A549 (cell line): ENCODE measurements around the gene MDGA2. TPM values are rescaled to one million over a fixed set of nuclear protein-coding genes. Genes with fewer than 3 reads are reported as not detected.

Experiments used
- ATAC-seq, 2 experiments: fragments of 200-7000 bp in 1 of 2; fragments of >200 bp in 1 of 2; cut with Nextera tagmentation in 1 of 2; cut with Tn5 transposase in 1 of 2; 3 replicates each; pipeline versions ENCODE4 v1.8.0 to v1.9.1; 2018 to 2020; ENCODE audit warnings: mild to moderate bottlenecking in 1 of 2, moderate library complexity in 1 of 2
- CTCF ChIA-PET: fragments of 300-600 bp; sonication (Branson Sonifier 250); formaldehyde crosslinking; extraction: SDS; loops from one replicate; lab custom pipeline; 2021; ENCODE audit warnings: antibody characterized with exemption, inconsistent platforms; lab: Yijun Ruan, JAX
- POLR2A ChIA-PET: fragments of 350-600 bp; formaldehyde crosslinking; extraction: SDS; loops from one replicate; lab custom pipeline; 2021; ENCODE audit warnings: antibody characterized with exemption, inconsistent platforms; lab: Yijun Ruan, JAX
- DNase-seq, 2 experiments: peaks; one replicate each; pipeline versions ENCODE4 v3.0.0 to v3.0.0-alpha.2; 2011 to 2016; ENCODE audit warnings: low read depth in 1 of 2, low spot score in 1 of 2
- FAIRE-seq: peaks from 2 replicates; lab custom pipeline; 2011; peaks lifted over from hg19 to GRCh38; lab: Jason Lieb, UNC
- H3K27ac ChIP-seq, 2 experiments: fragments of >200 bp; sonication (Bioruptor Twin); formaldehyde crosslinking; 3 replicates each; pipeline ENCODE4 v1.5.1; 2016 to 2017
- H3K4me1 ChIP-seq: fragments of >200 bp; sonication (Bioruptor Twin); formaldehyde crosslinking; 3 replicates; pipeline ENCODE4 v1.6.1; 2016
- H3K4me2 ChIP-seq: fragments of >200 bp; sonication (Bioruptor Twin); formaldehyde crosslinking; 3 replicates; pipeline ENCODE4 v1.6.1; 2016
- H3K4me3 ChIP-seq: fragments of >200 bp; sonication (Bioruptor Twin); formaldehyde crosslinking; 3 replicates; pipeline ENCODE4 v1.5.1; 2016
- H3K9me3 ChIP-seq: fragments of >200 bp; sonication (Bioruptor Twin); formaldehyde crosslinking; 3 replicates; pipeline ENCODE4 v1.6.1; 2016
- BHLHE40 ChIP-seq: IDR thresholded peaks from 2 replicates; pipeline ENCODE4 v1.6.1; 2012; ENCODE audit warnings: low read depth, low read length, inconsistent platforms
- CBX8 ChIP-seq: fragments of 200-600 bp; sonication (generic); IDR thresholded peaks from 2 replicates; pipeline ENCODE4 v1.6.1; 2016
- CHD4 ChIP-seq: fragments of 200-600 bp; sonication (generic); IDR thresholded peaks from 2 replicates; pipeline ENCODE4 v1.6.1; 2016; ENCODE audit warnings: antibody characterized with exemption, mild to moderate bottlenecking, borderline replicate concordance
- FOSB ChIP-seq: fragments of 250-450 bp; sonication (Bioruptor Pico); IDR thresholded peaks from 2 replicates; pipeline ENCODE4 v1.5.0; 2020; ENCODE audit warnings: mild to moderate bottlenecking, moderate library complexity
- GATA3 ChIP-seq: IDR thresholded peaks from 2 replicates; pipeline ENCODE4 v1.6.1; 2012; ENCODE audit warnings: borderline replicate concordance
- HOXA7 ChIP-seq: fragments of 250-450 bp; sonication (Bioruptor Pico); IDR thresholded peaks from 2 replicates; pipeline ENCODE4 v1.5.0; 2020; ENCODE audit warnings: mild to moderate bottlenecking, moderate library complexity
- JUN ChIP-seq, 2 experiments: fragments of >200 bp; sonication (Bioruptor Twin); formaldehyde crosslinking; IDR thresholded peaks; 2 replicates in 1 of 2; 3 replicates in 1 of 2; pipeline ENCODE4 v1.6.1; 2016 to 2017
- JUNB ChIP-seq: fragments of >200 bp; sonication (Bioruptor Twin); formaldehyde crosslinking; IDR thresholded peaks from 2 replicates; pipeline ENCODE4 v1.6.1; 2016
- KDM1A ChIP-seq: fragments of 200-600 bp; sonication (generic); IDR thresholded peaks from 2 replicates; pipeline ENCODE4 v1.6.1; 2016; ENCODE audit warnings: low read depth, mild to moderate bottlenecking
- NPAS2 ChIP-seq: fragments of 250-450 bp; sonication (Bioruptor Pico); IDR thresholded peaks from 2 replicates; pipeline ENCODE4 v1.8.0; 2022; ENCODE audit warnings: mild to moderate bottlenecking, moderate library complexity, borderline replicate concordance
- NR3C1 ChIP-seq: fragments of >200 bp; sonication (Bioruptor Twin); formaldehyde crosslinking; IDR thresholded peaks from 3 replicates; pipeline ENCODE4 v1.6.1; 2017
- POLR2AphosphoS2 ChIP-seq: conservative IDR thresholded peaks from 2 replicates; pipeline ENCODE4 v1.6.1; 2012; ENCODE audit warnings: low read length, improper control_type of control experiment, inconsistent platforms
- RAD21 ChIP-seq, 2 experiments: fragments of >200 bp in 1 of 2; sonication (Bioruptor Twin) in 1 of 2; formaldehyde crosslinking in 1 of 2; IDR thresholded peaks in 1 of 2; conservative IDR thresholded peaks in 1 of 2; 2 replicates in 1 of 2; 3 replicates in 1 of 2; pipeline ENCODE4 v1.6.1; 2012 to 2018; ENCODE audit warnings: inconsistent platforms in 1 of 2
- RCOR1 ChIP-seq: fragments of 150-350 bp; IDR thresholded peaks from 2 replicates; pipeline ENCODE4 v1.6.1; 2014; ENCODE audit warnings: antibody characterized with exemption, low read length, low read depth
- RFX5 ChIP-seq: fragments of 450-650 bp; IDR thresholded peaks from 2 replicates; pipeline ENCODE4 v1.7.1; 2014; ENCODE audit warnings: antibody characterized with exemption, mild to moderate bottlenecking, moderate library complexity
- TFCP2L1 ChIP-seq: fragments of 250-450 bp; sonication (Bioruptor Pico); IDR thresholded peaks from 2 replicates; pipeline ENCODE4 v1.5.0; 2021; ENCODE audit warnings: mild to moderate bottlenecking
- TP53 ChIP-seq: fragments of 250-450 bp; sonication (Bioruptor Pico); IDR thresholded peaks from 2 replicates; pipeline ENCODE4 v1.5.0; 2021; ENCODE audit warnings: mild to moderate bottlenecking, moderate library complexity
- ZC3H11A ChIP-seq: fragments of 450-650 bp; IDR thresholded peaks from 2 replicates; pipeline ENCODE4 v1.6.1; 2014; ENCODE audit warnings: antibody characterized with exemption, mild to moderate bottlenecking
- ZNF302 ChIP-seq: fragments of 250-450 bp; sonication (Bioruptor Pico); IDR thresholded peaks from 2 replicates; pipeline ENCODE4 v1.9.0; 2021; ENCODE audit warnings: inconsistent platforms, mild to moderate bottlenecking, moderate library complexity
- WGBS: methylation state at CpG from one replicate; pipeline ENCODE4 v1.1.6; 2017; ENCODE audit errors: missing lambda C conversion rate; 5-methylcytosine and 5-hydroxymethylcytosine counted together
- polyA plus RNA-seq, 4 experiments: library from polyadenylated mRNA; depleted of rRNA in 3 of 4; stranded (reverse); fragments of >200 nt; fragmentation: RNase III in 1 of 4; extraction: RNeasy Plus Mini Kit Qiagen cat#74134 plus additional on column Dnase treatment in 1 of 4; gene quantifications; 2 replicates in 3 of 4; 3 replicates in 1 of 4; pipeline ENCODE4 v1.2.3, GENCODE V29; 2011 to 2017
- TF ChIP-seq, protein P1 (sequence below): IDR thresholded peaks from 2 replicates; pipeline ENCODE4 v1.6.1; 2012
- TF ChIP-seq, protein P2 (sequence below): fragments of 200-600 bp; sonication (generic); IDR thresholded peaks from 2 replicates; pipeline ENCODE4 v1.6.1; 2016; ENCODE audit warnings: antibody characterized with exemption, mild to moderate bottlenecking, moderate library complexity
- TF ChIP-seq, protein P3 (sequence below): fragments of 250-450 bp; sonication (Bioruptor Pico); IDR thresholded peaks from 2 replicates; pipeline ENCODE4 v1.5.0; 2020; ENCODE audit warnings: low read depth, mild to moderate bottlenecking, moderate library complexity

MDGA2 gene
- polyA plus RNA-seq, 2 of the 4 experiments (the other 2 are of a cell fraction), result 0.08 to 0.12 TPM

DNA sequence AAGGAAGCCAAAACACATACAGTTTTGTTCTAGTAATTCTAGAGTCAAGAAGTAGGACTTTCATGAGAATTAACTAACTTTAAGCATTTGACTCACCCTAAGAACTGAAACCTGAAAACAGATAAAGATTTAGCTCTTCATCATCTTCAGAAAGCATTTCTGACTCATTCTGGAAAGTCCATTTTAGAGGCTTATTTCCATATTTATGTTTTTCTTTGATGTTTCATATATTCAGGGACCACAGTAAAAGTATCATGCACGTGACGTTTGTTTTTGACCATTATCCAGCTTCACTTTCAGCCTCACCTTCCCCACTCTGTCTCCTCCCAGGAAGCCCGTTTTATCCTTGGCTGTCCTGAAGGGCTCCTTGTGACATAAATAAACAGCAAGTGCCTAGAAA, 79.2 kb downstream of the MDGA2 start:
- Histone ChIP-seq H3K4me2 (no peak overlapping the region), H3K4me3 (no peak overlapping the region), H3K9me3 (no peaks in the 10 kb centered on the region), H3K4me1 (no peaks in the 10 kb centered on the region), H3K27ac (no peak overlapping the region)
- FAIRE-seq (no peak), ATAC-seq (no peak), DNase-seq (no peak)
- WGBS, result 3% methylated on average over 3 of the region's 3 CpGs
- TF ChIP-seq, protein P1, sequence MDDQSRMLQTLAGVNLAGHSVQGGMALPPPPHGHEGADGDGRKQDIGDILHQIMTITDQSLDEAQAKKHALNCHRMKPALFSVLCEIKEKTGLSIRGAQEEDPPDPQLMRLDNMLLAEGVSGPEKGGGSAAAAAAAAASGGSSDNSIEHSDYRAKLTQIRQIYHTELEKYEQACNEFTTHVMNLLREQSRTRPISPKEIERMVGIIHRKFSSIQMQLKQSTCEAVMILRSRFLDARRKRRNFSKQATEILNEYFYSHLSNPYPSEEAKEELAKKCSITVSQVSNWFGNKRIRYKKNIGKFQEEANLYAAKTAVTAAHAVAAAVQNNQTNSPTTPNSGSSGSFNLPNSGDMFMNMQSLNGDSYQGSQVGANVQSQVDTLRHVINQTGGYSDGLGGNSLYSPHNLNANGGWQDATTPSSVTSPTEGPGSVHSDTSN, result no peak
- no peak for TF ChIP-seq TP53
- no peak for TF ChIP-seq RFX5
- TF ChIP-seq JUNB, result no peak
- no peak for TF ChIP-seq TFCP2L1 (CRISPR knock-in tag)
- TF ChIP-seq CBX8, result no peak
- TF ChIP-seq ZC3H11A, result no peak
- TF ChIP-seq RAD21 (conservative IDR thresholded peaks at IDR 0.05 in 1 of 2, IDR thresholded peaks at IDR 0.05 in 1 of 2), result no peak
- no peak for TF ChIP-seq GATA3
- TF ChIP-seq, protein P2, sequence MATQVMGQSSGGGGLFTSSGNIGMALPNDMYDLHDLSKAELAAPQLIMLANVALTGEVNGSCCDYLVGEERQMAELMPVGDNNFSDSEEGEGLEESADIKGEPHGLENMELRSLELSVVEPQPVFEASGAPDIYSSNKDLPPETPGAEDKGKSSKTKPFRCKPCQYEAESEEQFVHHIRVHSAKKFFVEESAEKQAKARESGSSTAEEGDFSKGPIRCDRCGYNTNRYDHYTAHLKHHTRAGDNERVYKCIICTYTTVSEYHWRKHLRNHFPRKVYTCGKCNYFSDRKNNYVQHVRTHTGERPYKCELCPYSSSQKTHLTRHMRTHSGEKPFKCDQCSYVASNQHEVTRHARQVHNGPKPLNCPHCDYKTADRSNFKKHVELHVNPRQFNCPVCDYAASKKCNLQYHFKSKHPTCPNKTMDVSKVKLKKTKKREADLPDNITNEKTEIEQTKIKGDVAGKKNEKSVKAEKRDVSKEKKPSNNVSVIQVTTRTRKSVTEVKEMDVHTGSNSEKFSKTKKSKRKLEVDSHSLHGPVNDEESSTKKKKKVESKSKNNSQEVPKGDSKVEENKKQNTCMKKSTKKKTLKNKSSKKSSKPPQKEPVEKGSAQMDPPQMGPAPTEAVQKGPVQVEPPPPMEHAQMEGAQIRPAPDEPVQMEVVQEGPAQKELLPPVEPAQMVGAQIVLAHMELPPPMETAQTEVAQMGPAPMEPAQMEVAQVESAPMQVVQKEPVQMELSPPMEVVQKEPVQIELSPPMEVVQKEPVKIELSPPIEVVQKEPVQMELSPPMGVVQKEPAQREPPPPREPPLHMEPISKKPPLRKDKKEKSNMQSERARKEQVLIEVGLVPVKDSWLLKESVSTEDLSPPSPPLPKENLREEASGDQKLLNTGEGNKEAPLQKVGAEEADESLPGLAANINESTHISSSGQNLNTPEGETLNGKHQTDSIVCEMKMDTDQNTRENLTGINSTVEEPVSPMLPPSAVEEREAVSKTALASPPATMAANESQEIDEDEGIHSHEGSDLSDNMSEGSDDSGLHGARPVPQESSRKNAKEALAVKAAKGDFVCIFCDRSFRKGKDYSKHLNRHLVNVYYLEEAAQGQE, result no peak
- TF ChIP-seq NR3C1, result no peak
- TF ChIP-seq JUN (IDR thresholded peaks at IDR 0.05), result no peak
- no peak for TF ChIP-seq KDM1A
- TF ChIP-seq POLR2AphosphoS2, result no peak
- TF ChIP-seq, protein P3, sequence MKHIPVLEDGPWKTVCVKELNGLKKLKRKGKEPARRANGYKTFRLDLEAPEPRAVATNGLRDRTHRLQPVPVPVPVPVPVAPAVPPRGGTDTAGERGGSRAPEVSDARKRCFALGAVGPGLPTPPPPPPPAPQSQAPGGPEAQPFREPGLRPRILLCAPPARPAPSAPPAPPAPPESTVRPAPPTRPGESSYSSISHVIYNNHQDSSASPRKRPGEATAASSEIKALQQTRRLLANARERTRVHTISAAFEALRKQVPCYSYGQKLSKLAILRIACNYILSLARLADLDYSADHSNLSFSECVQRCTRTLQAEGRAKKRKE, result no peak
- TF ChIP-seq ZNF302 (CRISPR knock-in tag), result no peak
- no peak for TF ChIP-seq RCOR1
- ChIA-PET POLR2A (no interaction called here), CTCF (interaction anchor here (0.6 kb wide), 1 partner anchor 246 kb away, joined by 3 read pairs; no protein-coding TSS in a partner anchor)

DNA sequence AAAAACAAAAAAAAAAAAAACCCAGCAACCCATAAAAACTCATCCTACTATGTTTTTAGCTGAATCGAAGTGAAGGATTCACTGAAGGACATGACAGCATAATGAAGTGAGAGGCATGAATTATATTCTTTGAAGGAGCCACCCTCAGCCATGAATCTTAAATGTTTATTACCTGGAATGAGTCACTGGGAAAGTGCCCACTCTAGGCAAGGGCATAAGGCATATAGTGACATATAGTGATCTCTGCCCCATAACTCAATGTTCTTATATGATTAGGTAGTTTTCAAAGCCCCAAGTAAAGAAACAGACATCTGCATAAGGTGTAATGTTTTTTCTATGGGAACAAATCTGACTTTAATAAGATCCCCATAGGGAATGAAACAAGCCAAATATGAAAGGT, 79.9 kb downstream of the MDGA2 start:
- POLR2A ChIA-PET, result no interaction called here
- no peak for ATAC-seq
- TF ChIP-seq HOXA7 (CRISPR knock-in tag) (no peak), CHD4 (no peak), NPAS2 (CRISPR knock-in tag) (no peak), FOSB (CRISPR knock-in tag) (no peak), BHLHE40 (no peak)
- TF ChIP-seq, protein P2, result no peak

More for the DNA sequence above, 79.9 kb downstream of the MDGA2 start:
- H3K4me3 ChIP-seq, result no peak overlapping the region
- no peaks in the 10 kb centered on the region for H3K9me3 ChIP-seq
- H3K27ac ChIP-seq, result no peak overlapping the region
- H3K4me1 ChIP-seq, result no peaks in the 10 kb centered on the region
- no peak for FAIRE-seq
- CTCF ChIA-PET, result no interaction called here
- 4% methylated on average over 1 of the region's 1 CpG for WGBS
- no peak overlapping the region for H3K4me2 ChIP-seq
- no peak for DNase-seq
